Muscle of leg (tissue), 11 donors: ENCODE results near the gene NUDT22. TPM values are rescaled to one million over a fixed set of nuclear protein-coding genes. Genes with fewer than 3 reads are reported as not detected.

Source experiments
- DNase-seq: peaks from one replicate; pipeline ENCODE4 v3.0.0; 2013
- H3K27ac ChIP-seq: one replicate; pipeline ENCODE4 v1.5.1; 2013; ENCODE audit warnings: mild to moderate bottlenecking, low read length, control low read depth
- H3K27me3 ChIP-seq: one replicate; pipeline ENCODE4 v1.6.1; 2013; ENCODE audit warnings: low read length; ENCODE audit not compliant: control insufficient read depth, insufficient read depth
- H3K36me3 ChIP-seq: one replicate; pipeline ENCODE4 v1.6.1; 2013; ENCODE audit warnings: low read length; ENCODE audit not compliant: control insufficient read depth, insufficient read depth
- H3K4me1 ChIP-seq: one replicate; pipeline ENCODE4 v1.6.1; 2013; ENCODE audit warnings: low read length; ENCODE audit not compliant: control insufficient read depth, insufficient read depth
- H3K4me3 ChIP-seq: one replicate; pipeline ENCODE4 v1.5.1; 2013; ENCODE audit warnings: low read length, control low read depth
- H3K9me3 ChIP-seq: replicated peaks from 2 replicates; pipeline ENCODE4 v1.6.1; 2013; ENCODE audit warnings: low read depth, low read length; ENCODE audit not compliant: control insufficient read depth
- WGBS: methylation state at CpG from one replicate; pipeline ENCODE4 v1.1.5; 2013; ENCODE audit warnings: missing lambda C conversion rate; ENCODE audit not compliant: insufficient coverage; 5-methylcytosine and 5-hydroxymethylcytosine counted together
- polyA plus RNA-seq, 8 donors: library from polyadenylated mRNA; unstranded; fragments of 120-200 nt; gene quantifications; one replicate each; pipeline versions ENCODE4 v1.2.1 to v1.2.3, GENCODE V29; 2013; ENCODE audit warnings: inconsistent platforms in 1 of 8, low replicate concordance in 1 of 8; ENCODE audit not compliant: insufficient read length in 8 of 8, insufficient read depth in 1 of 8
- total RNA-seq: library from RNA; stranded (reverse); fragments of 120-200 nt; gene quantifications from one replicate; pipeline ENCODE4 v1.2.4, GENCODE V29; 2013

The NUDT22 gene
- total and polyA plus RNA-seq, 9 donors = 16.2 to 27.6 (median 21.7) TPM

- H3K27me3 ChIP-seq = no peaks in the 10 kb centered on the region
- H3K27ac ChIP-seq = no peak overlapping the region
- H3K9me3 ChIP-seq = no peaks in the 10 kb centered on the region
- H3K4me3 ChIP-seq = no peak overlapping the region
- 47% methylated on average over 4 of the region's 11 CpGs for WGBS
- no peak for DNase-seq
- peaks cover 18% of the 10 kb centered on the region for H3K36me3 ChIP-seq
- H3K4me1 ChIP-seq = peaks cover 30% of the 10 kb centered on the region
Observed at GRCh38 chr11:64218628-64219353, 7.3 kb upstream of the NUDT22 start.

GRCh38 chr11:64219354-64219684, 6.8 kb upstream of the NUDT22 start:
- peaks cover 22% of the 10 kb centered on the region for H3K36me3 ChIP-seq
- no peaks in the 10 kb centered on the region for H3K27me3 ChIP-seq
- H3K27ac ChIP-seq = no peak overlapping the region
- no CpG with 5 or more reads among the region's 7 CpGs for WGBS
- no peak for DNase-seq
- H3K4me3 ChIP-seq = no peak overlapping the region
- H3K4me1 ChIP-seq = peaks cover 36% of the 10 kb centered on the region
- no peaks in the 10 kb centered on the region for H3K9me3 ChIP-seq

GRCh38 chr11:64219755-64220154, 6.3 kb upstream of the NUDT22 start:
- no peak for DNase-seq
- peaks cover 40% of the 10 kb centered on the region for H3K4me1 ChIP-seq
- no peak overlapping the region for H3K27ac ChIP-seq
- 86% methylated on average over 7 of the region's 10 CpGs for WGBS
- no peaks in the 10 kb centered on the region for H3K9me3 ChIP-seq
- H3K4me3 ChIP-seq = no peak overlapping the region
- no peaks in the 10 kb centered on the region for H3K27me3 ChIP-seq
- peaks cover 26% of the 10 kb centered on the region for H3K36me3 ChIP-seq

- H3K4me3 ChIP-seq = no peak overlapping the region
- H3K36me3 ChIP-seq = peaks cover 26% of the 10 kb centered on the region
- WGBS = 90% methylated on average over 16 of the region's 17 CpGs
- no peak for DNase-seq
- no peak overlapping the region for H3K27ac ChIP-seq
- peaks cover 45% of the 10 kb centered on the region for H3K4me1 ChIP-seq
- H3K27me3 ChIP-seq = no peaks in the 10 kb centered on the region
- H3K9me3 ChIP-seq = no peaks in the 10 kb centered on the region
Observed at GRCh38 chr11:64220271-64220670, 5.8 kb upstream of the NUDT22 start.

GRCh38 chr11:64220798-64221197, 5.3 kb upstream of the NUDT22 start:
- H3K4me3 ChIP-seq = no peak overlapping the region
- H3K9me3 ChIP-seq = no peaks in the 10 kb centered on the region
- H3K27ac ChIP-seq = no peak overlapping the region
- no peaks in the 10 kb centered on the region for H3K27me3 ChIP-seq
- H3K36me3 ChIP-seq = peaks cover 26% of the 10 kb centered on the region
- 81% methylated on average over 9 of the region's 14 CpGs for WGBS
- peaks cover 50% of the 10 kb centered on the region for H3K4me1 ChIP-seq
- DNase-seq = no peak

- no peak overlapping the region for H3K4me3 ChIP-seq
- H3K27ac ChIP-seq = peak overlapping the region; percentile 80
- no peak for DNase-seq
- no peaks in the 10 kb centered on the region for H3K9me3 ChIP-seq
- peaks cover 26% of the 10 kb centered on the region for H3K36me3 ChIP-seq
- H3K4me1 ChIP-seq = peaks cover 64% of the 10 kb centered on the region
- 64% methylated on average over 8 of the region's 9 CpGs for WGBS
- H3K27me3 ChIP-seq = no peaks in the 10 kb centered on the region
Observed at GRCh38 chr11:64222651-64223000, 3.4 kb upstream of the NUDT22 start.

GRCh38 chr11:64223001-64223651, 2.9 kb upstream of the NUDT22 start:
- Histone ChIP-seq H3K27me3 (no peaks in the 10 kb centered on the region), H3K9me3 (no peaks in the 10 kb centered on the region), H3K36me3 (peaks cover 26% of the 10 kb centered on the region), H3K4me3 (no peak overlapping the region), H3K4me1 (peaks cover 65% of the 10 kb centered on the region), H3K27ac (peak overlapping the region; percentile 80)
- WGBS = 70% methylated on average over 23 of the region's 24 CpGs
- peak; percentile 35 for DNase-seq

GRCh38 chr11:64224151-64224890, 1.8 kb upstream of the NUDT22 start:
- Histone ChIP-seq H3K36me3 (peaks cover 26% of the 10 kb centered on the region), H3K27ac (peak overlapping the region; percentile 92), H3K27me3 (no peaks in the 10 kb centered on the region), H3K4me1 (peaks cover 62% of the 10 kb centered on the region), H3K9me3 (no peaks in the 10 kb centered on the region), H3K4me3 (no peak overlapping the region)
- no peak for DNase-seq
- WGBS = 92% methylated on average over 17 of the region's 17 CpGs

GRCh38 chr11:64224891-64225607, 1.0 kb upstream of the NUDT22 start:
- 52% methylated on average over 14 of the region's 22 CpGs for WGBS
- H3K36me3 ChIP-seq = peaks cover 26% of the 10 kb centered on the region
- H3K27me3 ChIP-seq = no peaks in the 10 kb centered on the region
- peak overlapping the region; percentile 92 for H3K27ac ChIP-seq
- no peak for DNase-seq
- H3K4me1 ChIP-seq = peaks cover 68% of the 10 kb centered on the region
- H3K4me3 ChIP-seq = peak overlapping the region; percentile 91
- no peaks in the 10 kb centered on the region for H3K9me3 ChIP-seq
